ENCODE measurements around the gene ZNF14. TPM values are rescaled to one million over a fixed set of nuclear protein-coding genes. Genes with fewer than 3 reads are reported as not detected.
"Not testable (repeated sequence)": the region's sequence is repeated elsewhere in the genome, so short reads cannot be mapped to it uniquely, and the experiment has no call there.

The ZNF14 gene
- polyA plus RNA-seq, 2 of the 4 experiments (the other 2 are of a cell fraction): 1.6 to 2.8 TPM

GRCh38 chr19:19696386-19696785, 36.5 kb downstream of the ZNF14 start:
- TF ChIP-seq PHF8 (IDR thresholded peaks at IDR 0.05; ENCODE audit: borderline replicate concordance, low read depth) (no peak), HEYL (CRISPR knock-in tag; IDR thresholded peaks at IDR 0.05) (no peak), KDM1A (IDR thresholded peaks at IDR 0.05; ENCODE audit: low read depth) (no peak), HOXB13 (CRISPR knock-in tag; IDR thresholded peaks at IDR 0.05; ENCODE audit: low read depth) (no peak), ZSCAN20 (CRISPR knock-in tag; IDR thresholded peaks at IDR 0.05) (no peak), E2F6 (IDR thresholded peaks at IDR 0.05; ENCODE audit: borderline replicate concordance, low read depth) (no peak), CBX2 (IDR thresholded peaks at IDR 0.05; ENCODE audit: borderline replicate concordance, low read depth) (no peak), MYC (IDR thresholded peaks at IDR 0.05; ENCODE audit: borderline replicate concordance, low read length) (no peak), FOXS1 (CRISPR knock-in tag; IDR thresholded peaks at IDR 0.05) (no peak)
- ATAC-seq (no peak), FAIRE-seq (no peak), DNase-seq (ENCODE audit: low read depth in 1 of 2, low spot score in 1 of 2) (no peak)
- CTCF ChIA-PET: no interaction called here
- Histone ChIP-seq H3K9me3 (peaks cover 12% of the 10 kb centered on the region; the same call in 2 of the 3 replicates), H3K27ac (no peak overlapping the region), H3K4me2 (no peak overlapping the region), H3K4me1 (no peaks in the 10 kb centered on the region), H3K4me3 (no peak overlapping the region)
- 8% methylated on average over 2 of the region's 2 CpGs for WGBS (ENCODE audit: missing lambda C conversion rate)
- POLR2A ChIA-PET: no interaction called here

GRCh38 chr19:19691683-19692082, 41.2 kb downstream of the ZNF14 start:
- no peak for DNase-seq (ENCODE audit: low read depth in 1 of 2, low spot score in 1 of 2)
- Histone ChIP-seq H3K4me2 (no peak overlapping the region), H3K4me1 (no peaks in the 10 kb centered on the region), H3K4me3 (no peak overlapping the region), H3K9me3 (peaks cover 6% of the 10 kb centered on the region; the same call in 2 of the 3 replicates), H3K27ac (no peak overlapping the region)
- no peak for ATAC-seq
- no peak for TF ChIP-seq ZNF302 (CRISPR knock-in tag; IDR thresholded peaks at IDR 0.05)
- no peak for TF ChIP-seq PHF8 (IDR thresholded peaks at IDR 0.05; ENCODE audit: borderline replicate concordance, low read depth)
- no peak for TF ChIP-seq NFE2L2 (conservative IDR thresholded peaks at IDR 0.05; ENCODE audit: low read length)
- no peak for TF ChIP-seq FOXS1 (CRISPR knock-in tag; IDR thresholded peaks at IDR 0.05)
- TF ChIP-seq ATOH8 (CRISPR knock-in tag; IDR thresholded peaks at IDR 0.05; ENCODE audit: low read depth): no peak
- no peak for TF ChIP-seq NPAS2 (CRISPR knock-in tag; IDR thresholded peaks at IDR 0.05; ENCODE audit: borderline replicate concordance)
- no peak for TF ChIP-seq POLR2AphosphoS2 (conservative IDR thresholded peaks at IDR 0.05; ENCODE audit: low read length)
- TF ChIP-seq EP300 (IDR thresholded peaks at IDR 0.05): no peak
- no peak for TF ChIP-seq MYC (IDR thresholded peaks at IDR 0.05; ENCODE audit: borderline replicate concordance, low read length)
- TF ChIP-seq GATA3 (IDR thresholded peaks at IDR 0.05; ENCODE audit: borderline replicate concordance): no peak
- TF ChIP-seq RAD21 (conservative IDR thresholded peaks at IDR 0.05 in 1 of 2, IDR thresholded peaks at IDR 0.05 in 1 of 2): no peak
- no peak for TF ChIP-seq ZC3H11A (IDR thresholded peaks at IDR 0.05)
- no peak for TF ChIP-seq CBX2 (IDR thresholded peaks at IDR 0.05; ENCODE audit: borderline replicate concordance, low read depth)
- TF ChIP-seq MAFK (IDR thresholded peaks at IDR 0.05; ENCODE audit: partially characterized antibody): no peak
- TF ChIP-seq JUNB (IDR thresholded peaks at IDR 0.05): no peak
- TF ChIP-seq TFCP2L1 (CRISPR knock-in tag; IDR thresholded peaks at IDR 0.05): no peak
- no peak for TF ChIP-seq RARB (CRISPR knock-in tag; IDR thresholded peaks at IDR 0.05)
- WGBS (ENCODE audit: missing lambda C conversion rate): 52% methylated on average over 10 of the region's 10 CpGs
- no peak for FAIRE-seq
- ChIA-PET POLR2A (interaction anchor here (1.2 kb wide), 1 partner anchor 84 kb away, joined by 7 read pairs; no protein-coding TSS in a partner anchor), CTCF (no interaction called here)

GRCh38 chr19:19689023-19689422, 43.9 kb downstream of the ZNF14 start:
- H3K4me3 ChIP-seq; H3K4me2 ChIP-seq; DNase-seq (ENCODE audit: low read depth in 1 of 2, low spot score in 1 of 2); POLR2A ChIA-PET; H3K9me3 ChIP-seq; H3K27ac ChIP-seq; FAIRE-seq; ATAC-seq; H3K4me1 ChIP-seq: not testable (repeated sequence)
- CTCF ChIA-PET: interaction anchor here (0.6 kb wide), 1 partner anchor 574 kb away, joined by 3 read pairs; no protein-coding TSS in a partner anchor
- WGBS (ENCODE audit: missing lambda C conversion rate): 65% methylated on average over 10 of the region's 10 CpGs
